ENCODE results near the gene RPL18A. TPM values are rescaled to one million over a fixed set of nuclear protein-coding genes. Genes with fewer than 3 reads are reported as not detected.
"Not testable (repeated sequence)": the region's sequence is repeated elsewhere in the genome, so short reads cannot be mapped to it uniquely, and the experiment has no call there.

The RPL18A gene
- total RNA-seq, 1 donor from 2014 or later: 1,265 TPM

GRCh38 chr19:17866312-17866963, 6.7 kb downstream of the RPL18A start:
- no peak for DNase-seq (ENCODE audit: low read depth in 2 of 2)

- no peak for DNase-seq (ENCODE audit: low read depth in 2 of 2)
Observed at GRCh38 chr19:17866964-17867486, 7.3 kb downstream of the RPL18A start.

- DNase-seq (ENCODE audit: low read depth in 2 of 2): no peak
Observed at GRCh38 chr19:17868669-17869068, 9.0 kb downstream of the RPL18A start.

- DNase-seq (ENCODE audit: low read depth in 2 of 2): no peak
Observed at GRCh38 chr19:17869114-17869608, 9.5 kb downstream of the RPL18A start.

GRCh38 chr19:17871032-17871877, 11.5 kb downstream of the RPL18A start:
- no peak for DNase-seq (ENCODE audit: low read depth in 2 of 2)

GRCh38 chr19:17871878-17872250, 12.2 kb downstream of the RPL18A start, which contains the start of gene SLC5A5:
Gene SLC5A5 (plus strand): TSS chr19:17871945. CDS start chr19:17872320, 375 bp downstream.
- DNase-seq (ENCODE audit: low read depth in 2 of 2): no peak

GRCh38 chr19:17872251-17873001, 12.7 kb downstream of the RPL18A start:
- DNase-seq (ENCODE audit: low read depth in 2 of 2): no peak

GRCh38 chr19:17873786-17874757, 14.4 kb downstream of the RPL18A start:
- DNase-seq (ENCODE audit: low read depth in 2 of 2): peak in 1 of 2 donors; percentile 32

- DNase-seq (ENCODE audit: low read depth in 2 of 2): no peak
Observed at GRCh38 chr19:17874758-17875135, 15.0 kb downstream of the RPL18A start.

GRCh38 chr19:17877696-17878095, 18.0 kb downstream of the RPL18A start:
- no peak for DNase-seq (ENCODE audit: low read depth in 2 of 2)

GRCh38 chr19:17879466-17879865, 19.8 kb downstream of the RPL18A start:
- no peak for DNase-seq (ENCODE audit: low read depth in 2 of 2)

GRCh38 chr19:17881701-17882100, 22.0 kb downstream of the RPL18A start:
- no peak for DNase-seq (ENCODE audit: low read depth in 2 of 2)

GRCh38 chr19:17883627-17884410, 24.1 kb downstream of the RPL18A start:
- no peak for DNase-seq (ENCODE audit: low read depth in 2 of 2)

- DNase-seq (ENCODE audit: low read depth in 2 of 2): no peak
Observed at GRCh38 chr19:17886515-17886914, 26.8 kb downstream of the RPL18A start.

GRCh38 chr19:17887221-17887620, 27.5 kb downstream of the RPL18A start:
- not testable (repeated sequence) for DNase-seq (ENCODE audit: low read depth in 2 of 2)

GRCh38 chr19:17888260-17888659, 28.6 kb downstream of the RPL18A start:
- no peak for DNase-seq (ENCODE audit: low read depth in 2 of 2)

GRCh38 chr19:17889609-17890214, 30.0 kb downstream of the RPL18A start:
- peak; percentile 10 to 62 for DNase-seq (ENCODE audit: low read depth in 2 of 2)

GRCh38 chr19:17893766-17894165, 34.1 kb downstream of the RPL18A start:
- no peak for DNase-seq (ENCODE audit: low read depth in 2 of 2)

- no peak for DNase-seq (ENCODE audit: low read depth in 2 of 2)
Observed at GRCh38 chr19:17902701-17903100, 43.0 kb downstream of the RPL18A start.

Data from dermis microvascular lymphatic vessel endothelial cell (primary cell).